Measurements from ENCODE around the gene RAB36.

Gene RAB36

GRCh38 chr22:23184100-23184763 lies 39.0 kb downstream of the RAB36 start:
- TF ChIP-seq TAF1 (IDR thresholded peaks at IDR 0.05; ENCODE audit: borderline replicate concordance, insufficient read depth, low read length) = no peak
- TF ChIP-seq FOXP2 (optimal IDR thresholded peaks at IDR 0.05; ENCODE audit: borderline replicate concordance, extremely low read depth, extremely low read length, insufficient read depth) = no peak
- no peak for TF ChIP-seq SIN3A (IDR thresholded peaks at IDR 0.05; ENCODE audit: borderline replicate concordance, insufficient read depth, low read length)
- TF ChIP-seq POLR2AphosphoS5 (IDR thresholded peaks at IDR 0.05; ENCODE audit: low read depth, low read length) = no peak

- TF ChIP-seq SIN3A (IDR thresholded peaks at IDR 0.05; ENCODE audit: borderline replicate concordance, insufficient read depth, low read length) (no peak), REST (IDR thresholded peaks at IDR 0.05; ENCODE audit: insufficient read depth in 1 of 2, low read depth in 2 of 2, low read length in 2 of 2) (no peak), POLR2AphosphoS5 (IDR thresholded peaks at IDR 0.05; ENCODE audit: low read depth, low read length) (no peak), TAF1 (IDR thresholded peaks at IDR 0.05; ENCODE audit: borderline replicate concordance, insufficient read depth, low read length) (no peak), FOXP2 (optimal IDR thresholded peaks at IDR 0.05; ENCODE audit: borderline replicate concordance, extremely low read depth, extremely low read length, insufficient read depth) (no peak)
Observed at GRCh38 chr22:23184764-23185113, 39.5 kb downstream of the RAB36 start.

- TF ChIP-seq SIN3A (IDR thresholded peaks at IDR 0.05; ENCODE audit: borderline replicate concordance, insufficient read depth, low read length) = no peak
- TF ChIP-seq REST (IDR thresholded peaks at IDR 0.05; ENCODE audit: insufficient read depth in 1 of 2, low read depth in 2 of 2, low read length in 2 of 2) = no peak
Observed at GRCh38 chr22:23187211-23187610, 41.9 kb downstream of the RAB36 start.

GRCh38 chr22:23187871-23188700 lies 42.8 kb downstream of the RAB36 start:
- TF ChIP-seq FOXP2 (optimal IDR thresholded peaks at IDR 0.05; ENCODE audit: borderline replicate concordance, extremely low read depth, extremely low read length, insufficient read depth) (no peak), TAF1 (IDR thresholded peaks at IDR 0.05; ENCODE audit: borderline replicate concordance, insufficient read depth, low read length) (no peak), REST (IDR thresholded peaks at IDR 0.05; ENCODE audit: insufficient read depth in 1 of 2, low read depth in 2 of 2, low read length in 2 of 2) (no peak), SIN3A (IDR thresholded peaks at IDR 0.05; ENCODE audit: borderline replicate concordance, insufficient read depth, low read length) (no peak), POLR2AphosphoS5 (IDR thresholded peaks at IDR 0.05; ENCODE audit: low read depth, low read length) (no peak)

- TF ChIP-seq TAF1 (IDR thresholded peaks at IDR 0.05; ENCODE audit: borderline replicate concordance, insufficient read depth, low read length) = no peak
- TF ChIP-seq REST (IDR thresholded peaks at IDR 0.05; ENCODE audit: insufficient read depth in 1 of 2, low read depth in 2 of 2, low read length in 2 of 2) = no peak
- no peak for TF ChIP-seq FOXP2 (optimal IDR thresholded peaks at IDR 0.05; ENCODE audit: borderline replicate concordance, extremely low read depth, extremely low read length, insufficient read depth)
- no peak for TF ChIP-seq SIN3A (IDR thresholded peaks at IDR 0.05; ENCODE audit: borderline replicate concordance, insufficient read depth, low read length)
- no peak for TF ChIP-seq POLR2AphosphoS5 (IDR thresholded peaks at IDR 0.05; ENCODE audit: low read depth, low read length)
Observed at GRCh38 chr22:23190526-23190925, 45.2 kb downstream of the RAB36 start.

Data from PFSK-1 (cell line).